Measurements from ENCODE around the gene RAPH1. TPM values are rescaled to one million over a fixed set of nuclear protein-coding genes. Genes with fewer than 3 reads are reported as not detected.
"Not testable (repeated sequence)": the region's sequence is repeated elsewhere in the genome, so short reads cannot be mapped to it uniquely, and the experiment has no call there.

The RAPH1 gene
- total and polyA plus RNA-seq, 4 donors: 3.7 to 74.2 (median 34.2) TPM

- H3K9me3 ChIP-seq (ENCODE audit: control insufficient read depth, low read length): no peaks in the 10 kb centered on the region
- no peaks in the 10 kb centered on the region for H3K27me3 ChIP-seq (ENCODE audit: control insufficient read depth in 1 of 2, insufficient read depth in 2 of 2, low read length in 1 of 2)
- peak overlapping the region in 1 of 2 donors; percentile 20 for H3K27ac ChIP-seq (ENCODE audit: low read depth in 1 of 2, low read length in 2 of 2)
- WGBS, 2 donors: 39 to 42% methylated on average over 5 of the region's 5 CpGs
- H3K36me3 ChIP-seq (ENCODE audit: control insufficient read depth in 1 of 2, insufficient read depth in 2 of 2, low read length in 1 of 2): peaks cover 0 to 5% of the 10 kb centered on the region in 2 donors
- DNase-seq (no peak), ATAC-seq (ENCODE audit: low FRiP score) (no peak)
- no peak overlapping the region for H3K4me3 ChIP-seq (ENCODE audit: low read length in 2 of 2)
- intact Hi-C loops (cut with DNase I): loop anchor here in 1 of 2 donors (10.0 kb wide), 1 partner anchor 118 kb away; the partner anchor contains the start of gene ABI2
- H3K4me1 ChIP-seq (ENCODE audit: control insufficient read depth in 1 of 2, insufficient read depth in 2 of 2, low read length in 2 of 2): no peaks in the 10 kb centered on the region
Measured at GRCh38 chr2:203442463-203442862, 92.6 kb downstream of the RAPH1 start.

- Histone ChIP-seq H3K27me3 (ENCODE audit: control insufficient read depth in 1 of 2, insufficient read depth in 2 of 2, low read length in 1 of 2) (no peaks in the 10 kb centered on the region), H3K9me3 (ENCODE audit: control insufficient read depth, low read length) (no peaks in the 10 kb centered on the region), H3K27ac (ENCODE audit: low read depth in 1 of 2, low read length in 2 of 2) (no peak overlapping the region), H3K4me1 (ENCODE audit: control insufficient read depth in 1 of 2, insufficient read depth in 2 of 2, low read length in 2 of 2) (no peaks in the 10 kb centered on the region), H3K4me3 (ENCODE audit: low read length in 2 of 2) (no peak overlapping the region), H3K36me3 (ENCODE audit: control insufficient read depth in 1 of 2, insufficient read depth in 2 of 2, low read length in 1 of 2) (peaks cover 0 to 4% of the 10 kb centered on the region in 2 donors)
- no peak for ATAC-seq (ENCODE audit: low FRiP score)
- no peak for DNase-seq
- intact Hi-C loops (cut with DNase I): loop anchor here in 1 of 2 donors (10.0 kb wide), 1 partner anchor 117 kb away; the partner anchor contains the start of gene ABI2
- 85% methylated on average over 3 of the region's 3 CpGs for WGBS, 2 donors
Measured at GRCh38 chr2:203441463-203441862, 93.6 kb downstream of the RAPH1 start.

DNA sequence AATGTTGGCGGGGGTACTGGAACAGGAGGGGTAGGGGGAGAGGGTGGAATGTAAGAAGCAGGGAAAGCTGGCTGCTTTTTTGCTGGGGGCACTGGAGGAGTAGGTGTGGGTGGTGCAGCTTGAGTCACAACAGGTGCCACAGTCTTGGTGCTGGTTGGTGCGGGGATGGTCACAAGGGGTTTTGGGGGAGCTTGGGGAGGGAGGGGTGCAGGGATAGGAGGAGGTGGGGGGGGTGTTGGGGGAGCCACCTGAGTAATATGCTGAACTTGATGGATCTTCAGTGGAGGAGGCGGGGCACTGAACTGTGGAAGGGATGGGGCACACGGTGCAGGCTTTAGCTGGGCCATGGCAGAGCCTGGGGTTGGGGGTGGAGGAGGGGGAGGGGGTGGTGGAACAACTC, 94.4 kb downstream of the RAPH1 start:
- H3K4me3 ChIP-seq (ENCODE audit: low read length in 2 of 2): no peak overlapping the region
- no peaks in the 10 kb centered on the region for H3K4me1 ChIP-seq (ENCODE audit: control insufficient read depth in 1 of 2, insufficient read depth in 2 of 2, low read length in 2 of 2)
- ATAC-seq (ENCODE audit: low FRiP score) (no peak), DNase-seq (no peak)
- H3K9me3 ChIP-seq (ENCODE audit: control insufficient read depth, low read length): no peaks in the 10 kb centered on the region
- H3K36me3 ChIP-seq (ENCODE audit: control insufficient read depth in 1 of 2, insufficient read depth in 2 of 2, low read length in 1 of 2): peaks cover 0 to 4% of the 10 kb centered on the region in 2 donors
- H3K27me3 ChIP-seq (ENCODE audit: control insufficient read depth in 1 of 2, insufficient read depth in 2 of 2, low read length in 1 of 2): no peaks in the 10 kb centered on the region
- 79 to 86% methylated on average over 4 of the region's 4 CpGs for WGBS, 2 donors
- intact Hi-C loops (cut with DNase I): loop anchor here in 1 of 2 donors (10.0 kb wide), 1 partner anchor 116 kb away; the partner anchor contains the start of gene ABI2
- H3K27ac ChIP-seq (ENCODE audit: low read depth in 1 of 2, low read length in 2 of 2): no peak overlapping the region

DNA sequence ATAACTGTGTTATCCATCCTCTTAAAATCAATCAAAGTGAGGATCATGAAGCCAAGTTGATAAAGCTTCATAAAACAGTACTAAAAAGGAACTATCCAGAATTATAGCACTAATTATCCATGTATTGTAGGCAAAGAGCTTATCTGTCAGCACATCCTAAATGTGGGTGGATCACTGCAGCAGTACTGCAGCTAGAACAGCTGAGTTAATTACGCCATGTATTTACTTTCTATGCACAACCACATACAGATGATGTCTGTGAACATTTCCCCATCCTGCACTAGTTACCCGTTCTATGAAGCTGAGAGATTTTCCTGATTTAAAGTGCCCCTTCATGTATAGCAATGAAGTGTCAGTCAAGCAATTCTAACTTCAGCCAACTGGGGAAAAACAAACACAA, 96.6 kb downstream of the RAPH1 start:
- WGBS, 2 donors: 70 to 78% methylated on average over 2 of the region's 2 CpGs
- no peaks in the 10 kb centered on the region for H3K27me3 ChIP-seq (ENCODE audit: control insufficient read depth in 1 of 2, insufficient read depth in 2 of 2, low read length in 1 of 2)
- no peak overlapping the region for H3K27ac ChIP-seq (ENCODE audit: low read depth in 1 of 2, low read length in 2 of 2)
- H3K36me3 ChIP-seq (ENCODE audit: control insufficient read depth in 1 of 2, insufficient read depth in 2 of 2, low read length in 1 of 2): peaks cover 0 to 4% of the 10 kb centered on the region in 2 donors
- intact Hi-C loops (cut with DNase I): no loop called here
- DNase-seq (no peak), ATAC-seq (ENCODE audit: low FRiP score) (no peak)
- H3K4me3 ChIP-seq (ENCODE audit: low read length in 2 of 2): no peak overlapping the region
- H3K4me1 ChIP-seq (ENCODE audit: control insufficient read depth in 1 of 2, insufficient read depth in 2 of 2, low read length in 2 of 2): no peaks in the 10 kb centered on the region
- H3K9me3 ChIP-seq (ENCODE audit: control insufficient read depth, low read length): no peaks in the 10 kb centered on the region

- WGBS, 2 donors: 91 to 97% methylated on average over 4 of the region's 4 CpGs
- intact Hi-C loops (cut with DNase I): no loop called here
- Histone ChIP-seq H3K4me1 (ENCODE audit: control insufficient read depth in 1 of 2, insufficient read depth in 2 of 2, low read length in 2 of 2) (no peaks in the 10 kb centered on the region), H3K27ac (ENCODE audit: low read depth in 1 of 2, low read length in 2 of 2) (no peak overlapping the region), H3K36me3 (ENCODE audit: control insufficient read depth in 1 of 2, insufficient read depth in 2 of 2, low read length in 1 of 2) (peaks cover 0 to 4% of the 10 kb centered on the region in 2 donors), H3K4me3 (ENCODE audit: low read length in 2 of 2) (no peak overlapping the region), H3K9me3 (ENCODE audit: control insufficient read depth, low read length) (no peaks in the 10 kb centered on the region), H3K27me3 (ENCODE audit: control insufficient read depth in 1 of 2, insufficient read depth in 2 of 2, low read length in 1 of 2) (no peaks in the 10 kb centered on the region)
- no peak for DNase-seq
- no peak for ATAC-seq (ENCODE audit: low FRiP score)
Measured at GRCh38 chr2:203437511-203437910, 97.6 kb downstream of the RAPH1 start.

DNA sequence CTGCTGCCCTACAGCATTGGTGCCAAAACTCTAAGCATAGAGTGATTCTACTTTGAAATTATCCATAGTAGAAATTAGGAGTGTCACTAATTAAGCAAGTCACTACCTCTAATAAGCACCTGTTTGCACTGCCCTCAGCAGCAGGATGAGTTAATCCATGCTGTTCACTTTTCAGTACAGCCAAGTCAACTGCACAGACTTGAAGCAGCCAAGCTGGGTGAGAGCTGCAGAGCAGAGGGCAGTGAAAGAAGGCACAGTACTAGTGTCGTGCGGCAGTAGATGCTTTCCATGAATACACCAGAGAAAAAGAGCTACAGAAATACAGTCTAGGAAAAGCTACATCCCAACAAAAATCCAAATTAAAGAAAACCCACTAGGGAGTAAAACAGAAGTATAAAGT, 98.6 kb downstream of the RAPH1 start:
- no peaks in the 10 kb centered on the region for H3K9me3 ChIP-seq (ENCODE audit: control insufficient read depth, low read length)
- WGBS, 2 donors: 68 to 76% methylated on average over 2 of the region's 2 CpGs
- H3K27ac ChIP-seq (ENCODE audit: low read depth in 1 of 2, low read length in 2 of 2): no peak overlapping the region
- no peaks in the 10 kb centered on the region for H3K36me3 ChIP-seq (ENCODE audit: control insufficient read depth in 1 of 2, insufficient read depth in 2 of 2, low read length in 1 of 2)
- H3K27me3 ChIP-seq (ENCODE audit: control insufficient read depth in 1 of 2, insufficient read depth in 2 of 2, low read length in 1 of 2): no peaks in the 10 kb centered on the region
- no peak for DNase-seq
- H3K4me1 ChIP-seq (ENCODE audit: control insufficient read depth in 1 of 2, insufficient read depth in 2 of 2, low read length in 2 of 2): no peaks in the 10 kb centered on the region
- no peak overlapping the region for H3K4me3 ChIP-seq (ENCODE audit: low read length in 2 of 2)
- intact Hi-C loops (cut with DNase I): no loop called here
- no peak for ATAC-seq (ENCODE audit: low FRiP score)

GRCh38 chr2:203432811-203433210, 102.3 kb downstream of the RAPH1 start:
- H3K36me3 ChIP-seq (ENCODE audit: control insufficient read depth in 1 of 2, insufficient read depth in 2 of 2, low read length in 1 of 2): no peaks in the 10 kb centered on the region
- H3K4me3 ChIP-seq (ENCODE audit: low read length in 2 of 2): no peak overlapping the region
- H3K9me3 ChIP-seq (ENCODE audit: control insufficient read depth, low read length): no peaks in the 10 kb centered on the region
- H3K27me3 ChIP-seq (ENCODE audit: control insufficient read depth in 1 of 2, insufficient read depth in 2 of 2, low read length in 1 of 2): no peaks in the 10 kb centered on the region
- DNase-seq: no peak
- no peak overlapping the region for H3K27ac ChIP-seq (ENCODE audit: low read depth in 1 of 2, low read length in 2 of 2)
- 56 to 60% methylated on average over 6 of the region's 6 CpGs for WGBS, 2 donors
- no peak for ATAC-seq (ENCODE audit: low FRiP score)
- intact Hi-C loops (cut with DNase I): no loop called here
- peaks cover 0 to 1% of the 10 kb centered on the region in 2 donors for H3K4me1 ChIP-seq (ENCODE audit: control insufficient read depth in 1 of 2, insufficient read depth in 2 of 2, low read length in 2 of 2)

GRCh38 chr2:203431391-203432185, 103.5 kb downstream of the RAPH1 start:
- Histone ChIP-seq H3K9me3 (ENCODE audit: control insufficient read depth, low read length) (no peaks in the 10 kb centered on the region), H3K4me3 (ENCODE audit: low read length in 2 of 2) (no peak overlapping the region), H3K4me1 (ENCODE audit: control insufficient read depth in 1 of 2, insufficient read depth in 2 of 2, low read length in 2 of 2) (peaks cover 0 to 1% of the 10 kb centered on the region in 2 donors), H3K27me3 (ENCODE audit: control insufficient read depth in 1 of 2, insufficient read depth in 2 of 2, low read length in 1 of 2) (no peaks in the 10 kb centered on the region), H3K27ac (ENCODE audit: low read depth in 1 of 2, low read length in 2 of 2) (no peak overlapping the region), H3K36me3 (ENCODE audit: control insufficient read depth in 1 of 2, insufficient read depth in 2 of 2, low read length in 1 of 2) (no peaks in the 10 kb centered on the region)
- DNase-seq: no peak
- 89 to 91% methylated on average over 5 of the region's 5 CpGs for WGBS, 2 donors
- ATAC-seq (ENCODE audit: low FRiP score): no peak
- intact Hi-C loops (cut with DNase I): no loop called here

DNA sequence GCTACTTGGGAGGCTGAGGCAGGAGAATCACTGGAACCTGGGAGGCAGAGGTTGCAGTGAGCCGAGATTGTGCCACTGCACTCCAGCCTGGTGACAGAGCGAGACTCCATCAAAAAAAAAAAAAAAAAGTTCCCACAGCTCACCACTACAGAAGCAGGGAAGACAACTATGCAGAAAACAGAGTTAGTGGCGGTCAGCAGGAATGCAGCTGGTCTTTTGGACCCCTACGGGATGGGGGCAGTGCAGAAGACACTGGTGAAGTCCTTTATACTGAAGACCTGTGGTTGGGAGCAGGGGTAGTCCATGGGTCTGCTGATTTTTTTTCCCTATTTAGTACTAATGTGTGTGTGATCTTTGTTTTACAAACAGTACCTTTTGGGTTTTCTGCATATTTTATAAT, 105.5 kb downstream of the RAPH1 start:
- ATAC-seq (ENCODE audit: low FRiP score); H3K36me3 ChIP-seq (ENCODE audit: control insufficient read depth in 1 of 2, insufficient read depth in 2 of 2, low read length in 1 of 2); intact Hi-C loops (cut with DNase I); H3K4me1 ChIP-seq (ENCODE audit: control insufficient read depth in 1 of 2, insufficient read depth in 2 of 2, low read length in 2 of 2); H3K27me3 ChIP-seq (ENCODE audit: control insufficient read depth in 1 of 2, insufficient read depth in 2 of 2, low read length in 1 of 2); DNase-seq; H3K4me3 ChIP-seq (ENCODE audit: low read length in 2 of 2); H3K27ac ChIP-seq (ENCODE audit: low read depth in 1 of 2, low read length in 2 of 2); H3K9me3 ChIP-seq (ENCODE audit: control insufficient read depth, low read length): not testable (repeated sequence)
- WGBS, 2 donors: 95 to 100% methylated on average over 4 of the region's 4 CpGs
